HepG2 (cell line): Measurements from ENCODE around the gene KLB. TPM values are rescaled to one million over a fixed set of nuclear protein-coding genes. Genes with fewer than 3 reads are reported as not detected.
A peak's percentile ranks its signal among the peaks of the same experiment; 100 is the strongest.
"Not testable (repeated sequence)": the region's sequence is repeated elsewhere in the genome, so short reads cannot be mapped to it uniquely, and the experiment has no call there.

Source experiments
- ATAC-seq: fragments of 200-7000 bp; cut with Tn5 transposase; 3 replicates; pipeline ENCODE4 v1.9.1; 2020; ENCODE audit warnings: mild to moderate bottlenecking, moderate library complexity
- BruUV-seq: library from RNA; stranded (reverse); fragments of 400-500 nt; replicated peaks from 2 replicates; lab custom pipeline; 2021; lab: Mats Ljungman, UMichigan
- CTCF ChIA-PET: fragments of 300-600 bp; formaldehyde crosslinking; extraction: SDS; loops from one replicate; lab custom pipeline; 2021; ENCODE audit warnings: low total read pairs, inconsistent platforms, low intra/inter-chr PET ratio; lab: Yijun Ruan, JAX
- POLR2A ChIA-PET: fragments of 350-600 bp; sonication (Branson Sonifier 250); formaldehyde crosslinking; loops from one replicate; lab custom pipeline; 2020; ENCODE audit warnings: antibody characterized with exemption, inconsistent platforms; lab: Yijun Ruan, JAX
- DNase-seq: peaks from one replicate; pipeline ENCODE4 v3.0.0-alpha.2; 2015; ENCODE audit warnings: low spot score
- FAIRE-seq: peaks from 3 replicates; lab custom pipeline; 2011; peaks lifted over from hg19 to GRCh38; lab: Jason Lieb, UNC
- H2AFZ ChIP-seq: one replicate; pipeline ENCODE4 v1.6.1; 2011; ENCODE audit warnings: low read length, inconsistent platforms
- H3K27ac ChIP-seq: fragments of 300-600 bp; 3 replicates; pipeline ENCODE4 v1.8.0; 2011; ENCODE audit warnings: mixed run types, mild to moderate bottlenecking, mixed read lengths, low read length, inconsistent platforms; ENCODE audit not compliant: insufficient read depth; ENCODE audit errors: extremely low read length
- H3K27me3 ChIP-seq, 2 experiments: fragments of 200-600 bp in 1 of 2; 2 replicates in 1 of 2; 3 replicates in 1 of 2; pipeline versions ENCODE4 v1.6.0 to v1.8.0; 2011; ENCODE audit warnings: low read length in 2 of 2, mild to moderate bottlenecking in 2 of 2, moderate library complexity in 2 of 2, inconsistent platforms in 1 of 2; ENCODE audit not compliant: insufficient read depth in 2 of 2, control insufficient read depth in 1 of 2
- H3K36me3 ChIP-seq, 2 experiments: fragments of 200-600 bp in 1 of 2; replicated peaks in 1 of 2; 2 replicates in 1 of 2; 3 replicates in 1 of 2; pipeline versions ENCODE4 v1.5.1 to v1.8.0; 2011; ENCODE audit warnings: low read length in 2 of 2, inconsistent platforms in 1 of 2; ENCODE audit not compliant: insufficient read depth in 2 of 2, control insufficient read depth in 1 of 2
- H3K4me1 ChIP-seq: 2 replicates; pipeline ENCODE4 v1.5.1; 2012; ENCODE audit warnings: low read length, inconsistent platforms; ENCODE audit not compliant: insufficient read depth
- H3K4me2 ChIP-seq: 2 replicates; pipeline ENCODE4 v1.6.0; 2011; ENCODE audit warnings: low read depth, low read length, inconsistent platforms
- H3K4me3 ChIP-seq, 3 experiments: fragments of 200-600 bp in 1 of 3; sonication (generic), shearing (Covaris generic) in 1 of 3; replicated peaks in 1 of 3; 2 replicates each; pipeline ENCODE4 v1.5.1; 2011 to 2016; ENCODE audit warnings: low read length in 3 of 3, inconsistent platforms in 2 of 3, low read depth in 2 of 3, mild to moderate bottlenecking in 2 of 3, control low read depth in 1 of 3, mixed read lengths in 1 of 3; ENCODE audit not compliant: insufficient read depth in 1 of 3
- H3K79me2 ChIP-seq: one replicate; pipeline ENCODE4 v1.6.1; 2011; ENCODE audit warnings: low read length, inconsistent platforms; ENCODE audit not compliant: insufficient read depth
- H3K9ac ChIP-seq: 2 replicates; pipeline ENCODE4 v1.6.0; 2011; ENCODE audit warnings: mild to moderate bottlenecking, low read depth, low read length, inconsistent platforms; ENCODE audit not compliant: insufficient read depth
- H3K9me3 ChIP-seq: 2 replicates; pipeline ENCODE4 v1.5.1; 2012; ENCODE audit warnings: mild to moderate bottlenecking, low read length
- H4K20me1 ChIP-seq: 2 replicates; pipeline ENCODE4 v1.6.0; 2011; ENCODE audit warnings: inconsistent platforms, mild to moderate bottlenecking, low read length, moderate library complexity; ENCODE audit not compliant: insufficient read depth
- AGO2 ChIP-seq: fragments of 200-400 bp; formaldehyde crosslinking; optimal IDR thresholded peaks from 2 replicates; pipeline ENCODE3; 2017; ENCODE audit warnings: mild to moderate bottlenecking, low read depth, low read length, moderate library complexity
- CREB1 ChIP-seq, 2 experiments: fragments of 450-650 bp in 1 of 2; IDR thresholded peaks; 2 replicates each; pipeline ENCODE4 v1.6.1; 2016 to 2017; ENCODE audit warnings: control low read depth in 1 of 2, mild to moderate bottlenecking in 1 of 2, missing compliant biosample characterization in 1 of 2, missing genetic modification characterization in 1 of 2
- FOXK2 ChIP-seq: fragments of 450-650 bp; IDR thresholded peaks from 2 replicates; pipeline ENCODE4 v1.6.1; 2016
- MLLT10 ChIP-seq: sonication (generic); formaldehyde crosslinking; IDR thresholded peaks from 2 replicates; pipeline ENCODE4 v1.4.0; 2020; ENCODE audit warnings: missing genetic modification reagents
- PITX1 ChIP-seq: sonication (generic); formaldehyde crosslinking; IDR thresholded peaks from 2 replicates; pipeline ENCODE4 v1.5.1; 2020; ENCODE audit warnings: mild to moderate bottlenecking, missing genetic modification reagents
- ZNF775 ChIP-seq: sonication (generic); formaldehyde crosslinking; IDR thresholded peaks from 2 replicates; pipeline ENCODE4 v1.4.0; 2020; ENCODE audit warnings: missing genetic modification reagents, mild to moderate bottlenecking, moderate library complexity, borderline replicate concordance
- WGBS: methylation state at CpG from one replicate; pipeline ENCODE4 v1.1.6; 2017; ENCODE audit warnings: low lambda C conversion rate; 5-methylcytosine and 5-hydroxymethylcytosine counted together
- in situ Hi-C: cut with HindIII; loops from 2 replicates; pipeline ENCODE4 v1.10.0; 2017; ENCODE audit warnings: low pct_unique_long_range_greater_than_20kb; ENCODE audit not compliant: extremely low pct_ligation_motif_present
- intact Hi-C: fragments of 100-400 bp; cut with micrococcal nuclease; formaldehyde crosslinking; loops from one replicate; pipeline ENCODE4 v1.10.0; 2022; ENCODE audit not compliant: unreplicated experiment
- polyA plus RNA-seq, 8 experiments: library from polyadenylated mRNA; depleted of rRNA in 3 of 8; stranded (reverse) in 7 of 8; unstranded in 1 of 8; fragments of >200 nt; fragmentation: Illumina TruSeq in 4 of 8; extraction: Trizol in 4 of 8; gene quantifications; 2 replicates each; pipeline versions ENCODE4 v1.2.1 to v1.2.3, GENCODE V29; 2011 to 2016; ENCODE audit warnings: low read depth in 4 of 8, missing spikeins in 1 of 8, mixed read lengths in 1 of 8; ENCODE audit not compliant: insufficient read depth in 1 of 8
- total RNA-seq, 5 experiments: library from RNA; depleted of rRNA; stranded (reverse); fragments of >200 nt; fragmentation: Illumina TruSeq; extraction: Trizol; gene quantifications; 2 replicates each; pipeline ENCODE4 v1.2.3, GENCODE V29; 2016; ENCODE audit warnings: low read depth in 1 of 5
- TF ChIP-seq, protein P1 (sequence below), 2 experiments: fragments of 450-650 bp in 1 of 2; sonication (generic) in 1 of 2; formaldehyde crosslinking; IDR thresholded peaks; 2 replicates each; pipeline versions ENCODE4 v1.5.0 to v1.8.0; 2020 to 2022; ENCODE audit warnings: mild to moderate bottlenecking in 1 of 2, missing genetic modification reagents in 1 of 2

Gene KLB
- total and polyA plus RNA-seq, 2 of the 13 experiments (the other 11 are each of a cell fraction or from before 2014, with no cell fraction given): 25.3 to 82.0 TPM

- BruUV-seq; H3K27me3 ChIP-seq; ATAC-seq; H3K9ac ChIP-seq; H3K36me3 ChIP-seq; H3K79me2 ChIP-seq; H3K4me2 ChIP-seq; FAIRE-seq; H4K20me1 ChIP-seq; DNase-seq; in situ Hi-C loops; H3K4me3 ChIP-seq; H3K9me3 ChIP-seq; intact Hi-C loops; POLR2A ChIA-PET; CTCF ChIA-PET; H2AFZ ChIP-seq; H3K27ac ChIP-seq; TF ChIP-seq CREB1 (CRISPR knock-in tag; IDR thresholded peaks at IDR 0.05): not testable (repeated sequence)
- WGBS: 64% methylated on average over 6 of the region's 6 CpGs
- 0 out of 2 replicates have a peak, but pooled peaks have one; percentile 12 for TF ChIP-seq CREB1 (IDR thresholded peaks at IDR 0.05)
- peaks cover 20% of the 10 kb centered on the region for H3K4me1 ChIP-seq
Measured at GRCh38 chr4:39401640-39402039, 5.1 kb upstream of the KLB start.

DNA sequence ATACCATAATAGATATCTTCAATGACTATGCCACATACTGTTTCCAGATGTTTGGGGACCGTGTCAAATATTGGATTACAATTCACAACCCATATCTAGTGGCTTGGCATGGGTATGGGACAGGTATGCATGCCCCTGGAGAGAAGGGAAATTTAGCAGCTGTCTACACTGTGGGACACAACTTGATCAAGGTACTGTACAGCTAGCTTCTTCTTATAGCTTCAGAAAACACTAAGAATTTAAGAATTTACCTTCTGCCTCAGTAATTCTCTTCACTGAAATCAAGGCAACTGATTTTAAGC lies 805 bp downstream of the KLB start:
- intact Hi-C loops: loop anchor here (2.0 to 5.0 kb wide), 2 partner anchors 67 to 80 kb away; no protein-coding TSS in a partner anchor
- H3K9ac ChIP-seq: peak overlapping the region; percentile 77
- ChIA-PET CTCF (no interaction called here), POLR2A (interaction anchor here (0.9 to 3.9 kb wide), 18 partner anchors 10 to 120 kb away, joined by 4 to 55 read pairs (median 6); partner anchors contain the start of genes LIAS, RFC1, RPL9 and UGDH)
- ATAC-seq (peak; percentile 49), FAIRE-seq (no peak), DNase-seq (no peak)
- TF ChIP-seq ZNF775 (CRISPR knock-in tag) (no peak), FOXK2 (no peak), PITX1 (CRISPR knock-in tag) (no peak), MLLT10 (CRISPR knock-in tag) (peak; percentile 82; the same call in 1 of the 2 replicates), AGO2 (peak; percentile 24)
- TF ChIP-seq, protein P1, sequence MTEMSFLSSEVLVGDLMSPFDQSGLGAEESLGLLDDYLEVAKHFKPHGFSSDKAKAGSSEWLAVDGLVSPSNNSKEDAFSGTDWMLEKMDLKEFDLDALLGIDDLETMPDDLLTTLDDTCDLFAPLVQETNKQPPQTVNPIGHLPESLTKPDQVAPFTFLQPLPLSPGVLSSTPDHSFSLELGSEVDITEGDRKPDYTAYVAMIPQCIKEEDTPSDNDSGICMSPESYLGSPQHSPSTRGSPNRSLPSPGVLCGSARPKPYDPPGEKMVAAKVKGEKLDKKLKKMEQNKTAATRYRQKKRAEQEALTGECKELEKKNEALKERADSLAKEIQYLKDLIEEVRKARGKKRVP (CRISPR knock-in tag; IDR thresholded peaks at IDR 0.05): no peak
- in situ Hi-C loops: no loop called here
- 0% methylated on average over 1 of the region's 1 CpG for WGBS
- H2AFZ ChIP-seq: no peak overlapping the region
- peak overlapping the region; percentile 96 for H3K27ac ChIP-seq
- peaks cover 64% of the 10 kb centered on the region for H3K79me2 ChIP-seq
- no peaks in the 10 kb centered on the region for H3K36me3 ChIP-seq
- H3K4me3 ChIP-seq: peak overlapping the region; percentile 62 to 99 (median 75)
- H3K4me1 ChIP-seq: peaks cover 24% of the 10 kb centered on the region
- no peaks in the 10 kb centered on the region for H4K20me1 ChIP-seq
- no TSS peak for BruUV-seq
- H3K9me3 ChIP-seq: no peaks in the 10 kb centered on the region
- no peaks in the 10 kb centered on the region; a peak in 1 of 5 replicates for H3K27me3 ChIP-seq
- H3K4me2 ChIP-seq: peak overlapping the region; percentile 83
